T-helper 1 cell treated with Interleukin-12 subunit alpha and Interleukin-12 subunit beta and Interleukin-4 antibody, amounts not matched to agents 30 ng/mL and 1 ng/mL, for 36 hours (primary cell): Measurements from ENCODE around the gene RAB35. TPM values are rescaled to one million over a fixed set of nuclear protein-coding genes. Genes with fewer than 3 reads are reported as not detected.

Source experiments
- intact Hi-C: fragments of 100-400 bp; cut with micrococcal nuclease; formaldehyde crosslinking; loops from one replicate; pipeline ENCODE4 v1.15.1; 2024
- total RNA-seq: library from RNA; stranded (reverse); gene quantifications from 2 replicates; pipeline ENCODE4 v1.2.3, GENCODE V29; 2022

Gene RAB35
- total RNA-seq, 1 donor from 2014 or later, result 96.6 TPM

GRCh38 chr12:120109570-120110267 lies 6.8 kb downstream of the RAB35 start:
- intact Hi-C loops, result no loop called here

GRCh38 chr12:120106151-120106550 lies 10.4 kb downstream of the RAB35 start:
- intact Hi-C loops, result no loop called here

- intact Hi-C loops, result no loop called here
These were observed 13.2 kb downstream of the RAB35 start for GRCh38 chr12:120103371-120103770.

DNA sequence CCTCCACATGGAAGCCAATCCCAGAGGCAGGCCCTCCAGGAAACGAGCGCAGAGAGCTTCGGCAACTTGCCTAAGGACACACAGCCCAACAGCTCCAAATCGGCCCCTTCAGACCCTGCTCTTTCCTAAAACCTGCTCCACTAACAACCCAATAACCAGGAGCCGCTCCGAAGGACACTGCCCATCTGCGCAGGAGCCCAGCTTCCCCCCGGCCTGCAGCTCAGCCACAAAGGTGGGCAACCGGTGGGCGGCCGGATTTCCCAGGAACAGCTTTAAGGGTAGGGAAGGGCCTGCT lies 13.6 kb downstream of the RAB35 start:
- intact Hi-C loops, result no loop called here

- intact Hi-C loops, result no loop called here
These were observed 14.1 kb downstream of the RAB35 start for GRCh38 chr12:120102189-120103043.

DNA sequence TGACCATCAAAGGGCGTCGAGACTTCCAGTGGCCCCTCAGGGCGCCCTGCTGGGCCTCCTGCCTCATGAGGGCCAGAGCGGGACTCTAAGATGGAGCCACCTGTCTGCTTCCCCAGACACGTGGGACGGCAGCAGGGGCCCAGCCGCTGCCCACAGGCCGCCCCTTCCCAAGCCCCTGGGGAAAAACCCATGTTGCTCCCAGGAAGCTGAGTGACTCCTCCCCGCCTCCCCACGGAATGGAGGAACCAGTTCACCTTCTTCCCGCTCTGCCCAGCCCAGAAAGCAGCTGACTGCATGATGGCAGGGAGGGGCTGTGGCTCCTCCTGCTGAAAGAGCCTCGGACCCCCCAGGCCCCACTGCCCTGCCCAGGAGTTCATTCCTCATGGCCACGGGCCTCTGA lies 14.9 kb downstream of the RAB35 start:
- intact Hi-C loops, result no loop called here

GRCh38 chr12:120101182-120101581 lies 15.4 kb downstream of the RAB35 start:
- intact Hi-C loops, result no loop called here

GRCh38 chr12:120100630-120101029 lies 15.9 kb downstream of the RAB35 start:
- intact Hi-C loops, result no loop called here

DNA sequence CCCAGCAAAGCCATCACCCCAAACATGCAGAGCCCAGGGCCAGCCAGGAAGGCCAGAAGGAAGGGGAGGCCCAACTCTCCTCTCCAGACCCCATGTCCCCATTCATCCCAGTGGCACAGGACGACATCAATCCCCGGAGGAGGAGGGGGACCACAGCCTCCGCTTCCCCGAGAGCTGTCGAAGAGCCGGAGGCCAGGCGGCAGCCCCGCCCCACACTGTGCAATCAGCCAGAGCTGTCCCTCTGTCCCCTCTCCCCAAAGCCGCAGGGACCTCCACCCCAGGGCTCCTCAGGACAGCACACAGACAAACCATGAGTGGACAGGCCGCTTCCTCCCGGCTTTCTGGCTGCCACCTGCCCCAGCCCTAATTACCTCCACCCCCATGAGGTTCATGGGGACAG lies 16.8 kb downstream of the RAB35 start:
- intact Hi-C loops, result no loop called here

- intact Hi-C loops, result no loop called here
These were observed 17.6 kb downstream of the RAB35 start for GRCh38 chr12:120098756-120099470.

GRCh38 chr12:120096671-120097202 lies 19.8 kb downstream of the RAB35 start:
- intact Hi-C loops, result no loop called here

DNA sequence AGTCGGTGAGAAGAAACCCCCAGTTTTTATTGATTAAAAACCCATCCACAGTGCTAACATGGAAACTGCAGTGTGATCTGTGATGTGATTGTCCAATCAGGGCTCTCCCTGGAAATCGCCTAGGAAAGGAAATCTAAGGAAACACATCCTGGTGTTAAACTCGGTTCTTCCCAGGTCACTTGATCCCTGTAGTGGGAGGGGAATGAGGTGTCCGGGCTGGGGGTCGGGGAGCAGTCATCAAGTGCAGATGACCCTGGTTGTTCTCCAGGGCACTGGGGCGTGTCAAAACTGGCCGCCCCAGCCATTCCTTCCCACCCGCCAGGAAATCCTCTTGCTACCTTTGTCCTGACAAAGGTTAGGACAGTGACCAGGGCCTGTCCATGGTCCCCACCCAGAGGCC lies 20.8 kb downstream of the RAB35 start:
- intact Hi-C loops, result no loop called here

DNA sequence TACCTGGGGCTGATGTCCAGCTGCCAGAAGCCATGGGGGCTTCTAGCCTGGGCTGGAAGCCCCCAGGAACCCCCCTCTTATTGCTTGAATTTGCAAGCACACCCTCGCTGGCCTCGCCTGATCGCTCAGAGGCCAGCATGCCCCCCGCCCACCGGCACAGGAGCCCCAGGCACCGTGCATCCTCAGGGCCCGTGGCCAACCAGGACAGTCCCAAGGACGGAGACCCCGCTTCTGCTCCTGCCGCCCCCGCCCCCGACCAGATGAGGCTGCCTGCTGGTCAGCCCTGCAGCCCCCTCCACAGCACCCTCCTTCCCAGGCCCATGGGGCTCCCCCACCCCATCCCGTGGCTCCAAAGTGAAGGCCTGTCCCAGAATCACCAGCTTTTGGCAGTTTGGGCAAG lies 21.2 kb downstream of the RAB35 start:
- intact Hi-C loops, result no loop called here

DNA sequence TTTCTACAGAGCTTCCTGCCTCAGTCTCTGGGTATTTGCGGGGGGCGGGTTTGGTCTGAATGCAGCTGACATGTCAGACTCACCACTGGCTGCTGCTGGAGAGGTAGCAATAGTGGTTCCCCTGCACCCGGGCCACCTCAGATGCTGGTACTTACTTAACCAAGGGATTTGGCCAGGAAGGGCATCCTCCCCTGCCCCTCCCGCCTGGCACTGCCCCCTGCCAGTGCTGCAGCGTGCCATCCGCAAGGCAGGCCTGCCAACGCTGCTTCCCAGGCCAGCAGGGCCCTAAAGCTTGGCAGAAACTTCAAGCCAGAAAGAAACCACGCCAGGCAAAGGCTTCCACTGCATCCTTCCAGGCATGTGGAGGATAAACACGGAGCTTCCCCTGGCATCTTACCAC lies 22.1 kb downstream of the RAB35 start:
- intact Hi-C loops, result no loop called here

DNA sequence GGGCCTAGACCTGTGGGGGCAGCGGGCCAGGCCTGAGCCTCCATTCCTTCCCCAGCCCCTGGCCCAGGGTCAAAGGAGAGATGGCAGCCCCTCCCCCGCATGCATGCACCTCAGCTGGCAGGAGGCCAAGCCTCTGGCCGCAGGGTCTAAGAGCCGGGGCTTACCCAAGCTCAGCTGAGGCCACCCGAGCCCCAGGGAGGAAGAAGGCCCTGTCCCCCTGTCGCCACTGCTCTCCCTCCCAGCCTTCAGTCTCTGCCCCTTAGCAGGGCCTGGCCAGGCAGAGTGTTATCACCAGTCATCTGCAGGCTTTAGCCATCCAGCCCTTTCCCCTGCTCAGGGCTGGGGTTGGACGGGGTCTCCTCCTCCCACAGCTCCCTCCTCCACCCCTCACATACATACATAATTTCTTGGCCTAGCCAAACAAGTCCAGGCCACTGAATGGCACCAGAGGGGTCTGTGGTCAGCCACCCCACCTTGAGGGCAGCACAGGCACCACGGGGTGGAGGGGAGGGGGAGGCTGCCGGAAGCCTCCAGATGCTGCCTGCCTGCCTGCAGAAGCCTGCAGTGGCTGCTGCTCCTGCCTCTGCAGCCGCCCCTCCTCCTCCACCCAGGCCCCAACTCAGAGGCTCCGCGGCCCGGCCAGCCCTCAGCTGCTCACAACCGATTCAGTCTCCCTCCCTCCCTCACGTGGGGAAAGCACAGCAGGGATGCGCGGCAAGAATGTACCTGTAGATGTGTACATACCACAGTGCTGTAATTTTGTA lies 22.8 kb downstream of the RAB35 start:
- intact Hi-C loops, result no loop called here

- intact Hi-C loops, result no loop called here
These were observed 23.3 kb downstream of the RAB35 start for GRCh38 chr12:120093336-120093591.

GRCh38 chr12:120092551-120093335 lies 23.8 kb downstream of the RAB35 start:
- intact Hi-C loops, result no loop called here

- intact Hi-C loops, result no loop called here
These were observed 25.0 kb downstream of the RAB35 start for GRCh38 chr12:120091371-120092090.

DNA sequence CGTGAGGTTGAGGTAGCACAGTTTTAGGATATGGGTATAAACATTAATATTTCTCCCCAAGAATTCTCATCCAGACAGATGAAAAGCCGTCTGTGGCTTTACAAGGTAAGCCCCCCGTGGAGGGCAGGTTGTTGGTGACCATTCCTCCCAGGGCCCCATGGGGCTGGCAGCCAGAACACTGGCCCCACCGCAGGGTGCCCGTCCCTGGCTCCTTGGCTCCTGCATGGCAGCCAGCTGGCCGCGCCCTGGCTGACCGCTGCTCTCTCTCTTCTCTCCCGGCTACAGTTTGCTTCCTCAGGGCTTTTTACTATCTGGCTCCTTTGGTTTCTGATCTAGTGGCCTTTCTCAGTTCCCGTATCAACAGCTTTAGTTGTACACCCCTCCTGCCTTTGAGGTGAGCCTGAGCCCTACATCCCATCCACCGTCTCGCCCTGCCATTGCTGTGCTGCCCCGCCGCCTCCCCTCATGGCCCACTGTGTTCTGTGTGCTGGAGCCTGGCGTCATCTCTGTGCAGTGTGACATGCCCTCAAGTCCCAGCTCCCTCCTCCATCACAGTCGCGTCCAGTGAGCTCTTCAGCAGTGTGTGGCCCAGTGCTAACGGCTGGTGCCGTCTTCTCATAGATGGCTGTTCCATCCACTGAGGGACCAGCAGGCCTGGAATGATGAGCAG lies 25.8 kb downstream of the RAB35 start:
- intact Hi-C loops, result no loop called here

DNA sequence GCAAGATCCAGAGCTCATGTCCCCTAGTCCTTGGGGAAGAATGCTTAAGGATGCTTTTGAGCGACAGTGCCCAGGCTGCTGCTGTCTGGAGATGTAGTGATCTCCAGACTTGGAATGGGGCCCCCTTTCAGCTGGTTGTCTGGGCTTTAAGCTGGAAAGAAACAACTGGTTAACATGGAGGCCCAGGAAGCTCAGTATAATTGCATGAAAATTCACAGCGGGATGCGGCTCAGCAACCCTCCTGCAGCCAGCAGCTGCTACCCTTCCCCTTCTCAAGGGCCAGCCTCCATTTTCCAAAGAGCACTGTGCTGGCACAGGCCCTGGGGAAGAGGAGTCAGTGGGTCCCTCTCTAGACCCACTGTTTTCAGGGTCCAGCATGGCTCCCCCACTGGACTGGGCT lies 26.3 kb downstream of the RAB35 start:
- intact Hi-C loops, result no loop called here
